HG03558 (cell line): ENCODE results near the gene ABCB9.

Experiments used
- ATAC-seq: cut with Tn5 transposase; IDR thresholded peaks from one replicate; pipeline ENCODE4 v1.9.1; 2021; ENCODE audit warnings: moderate number of reproducible peaks; ENCODE audit not compliant: unreplicated experiment; ENCODE audit errors: extremely low read depth

Gene ABCB9

DNA sequence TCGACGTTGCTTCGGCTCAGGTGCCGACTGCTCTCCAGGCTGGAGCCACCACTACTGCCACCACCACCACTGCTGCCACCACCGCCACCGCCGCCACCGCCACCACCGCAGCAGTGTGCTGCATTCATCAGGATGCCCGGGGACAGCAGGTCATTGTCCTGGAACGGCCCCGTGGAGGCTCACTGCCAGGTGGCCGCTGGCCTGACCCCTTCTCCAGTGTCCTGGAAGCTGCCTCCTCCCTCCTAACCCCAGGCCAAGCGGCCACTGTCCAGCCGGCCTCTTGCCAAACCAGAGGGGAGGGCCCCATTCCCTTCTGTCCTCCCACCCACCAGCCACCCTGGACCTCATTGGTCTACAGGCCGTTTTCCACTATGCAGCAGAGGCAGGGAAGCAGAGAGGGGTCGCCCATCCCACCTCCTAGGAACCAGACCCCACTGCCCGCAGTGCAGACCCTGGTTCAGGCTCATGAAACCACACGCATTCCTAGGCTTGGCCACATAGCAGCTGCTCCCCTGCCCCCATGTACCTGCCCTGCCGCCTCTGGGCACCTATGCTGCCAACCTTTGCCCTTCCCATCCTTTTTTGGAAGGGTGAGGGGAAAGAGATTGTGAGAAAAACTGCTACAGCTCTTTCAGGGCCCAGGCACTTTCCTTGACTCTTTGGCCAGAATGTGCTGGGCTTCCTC is 29.4 kb upstream of the ABCB9 start:
- ATAC-seq, result no peak

DNA sequence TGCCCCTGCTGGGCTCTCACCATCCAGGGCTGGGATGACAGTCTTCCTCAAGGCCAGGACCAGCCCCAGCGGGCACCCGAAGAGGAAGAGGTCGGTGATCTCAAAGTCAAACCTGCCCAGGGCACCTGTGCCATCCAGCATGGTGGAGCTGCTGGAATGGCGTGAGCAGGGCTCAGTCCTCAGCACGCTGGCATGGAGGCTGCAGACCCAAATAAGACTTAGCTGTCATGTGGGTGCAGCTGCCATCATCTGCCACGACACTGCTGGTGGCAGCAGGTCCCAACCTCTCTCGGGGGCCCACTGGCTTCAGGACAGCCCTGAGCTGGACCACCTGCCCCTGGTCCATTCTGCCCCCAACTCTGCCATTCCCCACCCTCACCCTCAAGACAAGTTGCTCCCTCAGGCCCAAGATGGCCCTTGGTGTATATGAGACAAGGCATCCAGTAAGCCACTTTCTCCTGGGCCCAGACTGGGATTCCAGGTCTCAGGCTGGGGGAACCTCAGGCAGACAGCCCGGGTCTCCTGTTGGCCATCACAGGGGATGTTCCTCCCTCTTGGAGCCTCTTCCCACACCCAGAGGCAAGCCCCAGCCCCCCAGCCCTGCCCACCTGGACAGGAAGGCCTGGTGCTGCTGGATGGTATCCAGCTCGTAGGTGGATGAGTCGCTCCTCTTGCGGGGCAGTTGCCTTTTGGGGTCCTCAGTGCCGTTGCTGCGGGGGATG is 28.7 kb upstream of the ABCB9 start:
- no peak for ATAC-seq

DNA sequence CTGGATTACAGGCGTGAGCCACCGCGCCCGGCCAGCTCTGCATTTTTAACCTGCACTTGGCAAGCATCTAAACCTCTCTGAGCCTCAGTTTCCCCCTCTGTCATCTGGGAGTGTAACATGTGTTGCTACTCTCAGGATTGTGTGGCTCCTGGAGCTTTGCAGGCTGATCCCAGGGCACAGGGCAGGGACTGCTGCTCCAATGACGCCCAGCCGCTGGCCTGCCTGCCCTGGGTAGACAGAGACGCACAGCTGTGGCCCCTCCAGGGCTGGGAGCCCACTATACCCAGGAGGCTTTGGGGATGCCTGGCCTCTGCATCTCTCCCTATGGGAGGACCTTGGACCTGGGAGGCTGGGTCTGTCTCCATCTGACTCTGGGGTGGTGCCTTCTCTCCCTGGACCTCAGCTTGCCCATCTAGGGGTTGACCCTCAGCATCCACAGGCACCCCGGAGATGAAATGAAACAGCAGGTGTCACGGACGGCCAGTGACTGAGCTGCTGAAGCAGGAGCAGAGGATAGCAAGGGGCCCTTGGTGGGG is 27.9 kb upstream of the ABCB9 start:
- ATAC-seq, result no peak

DNA sequence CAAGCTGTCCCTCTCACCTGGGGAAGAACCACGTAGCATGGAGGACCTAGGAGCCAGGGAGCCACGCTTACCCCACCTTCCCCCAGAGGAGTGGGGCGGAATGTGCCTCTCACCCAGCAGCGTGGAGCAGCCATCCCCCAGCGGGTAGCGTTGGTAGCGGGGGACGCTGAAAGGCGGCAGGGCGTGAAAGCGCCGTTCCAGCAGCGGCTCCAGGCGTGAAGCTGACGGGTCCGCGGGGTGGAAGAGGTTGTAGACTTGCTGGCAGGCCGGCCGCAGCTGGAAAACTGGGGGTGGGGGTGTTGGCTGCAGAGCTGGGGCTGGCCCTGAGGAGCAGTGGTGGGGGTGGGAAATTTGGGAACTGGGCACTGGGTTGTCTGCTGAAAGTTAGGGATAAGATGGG is 26.1 kb upstream of the ABCB9 start:
- no peak for ATAC-seq

- ATAC-seq, result no peak
Observed at GRCh38 chr12:122991623-122992275, 25.5 kb upstream of the ABCB9 start.

- ATAC-seq, result no peak
Observed at GRCh38 chr12:122990961-122991622, 24.8 kb upstream of the ABCB9 start.

- no peak for ATAC-seq
Observed at GRCh38 chr12:122990561-122990960, 24.3 kb upstream of the ABCB9 start.

GRCh38 chr12:122989874-122990419 is 23.7 kb upstream of the ABCB9 start:
- no peak for ATAC-seq

GRCh38 chr12:122989225-122989839 is 23.1 kb upstream of the ABCB9 start:
- ATAC-seq, result no peak

GRCh38 chr12:122988612-122989212 is 22.4 kb upstream of the ABCB9 start:
- no peak for ATAC-seq

- no peak for ATAC-seq
Observed at GRCh38 chr12:122988036-122988435, 21.8 kb upstream of the ABCB9 start.

- ATAC-seq, result no peak
Observed at GRCh38 chr12:122987086-122987951, 21.1 kb upstream of the ABCB9 start.

DNA sequence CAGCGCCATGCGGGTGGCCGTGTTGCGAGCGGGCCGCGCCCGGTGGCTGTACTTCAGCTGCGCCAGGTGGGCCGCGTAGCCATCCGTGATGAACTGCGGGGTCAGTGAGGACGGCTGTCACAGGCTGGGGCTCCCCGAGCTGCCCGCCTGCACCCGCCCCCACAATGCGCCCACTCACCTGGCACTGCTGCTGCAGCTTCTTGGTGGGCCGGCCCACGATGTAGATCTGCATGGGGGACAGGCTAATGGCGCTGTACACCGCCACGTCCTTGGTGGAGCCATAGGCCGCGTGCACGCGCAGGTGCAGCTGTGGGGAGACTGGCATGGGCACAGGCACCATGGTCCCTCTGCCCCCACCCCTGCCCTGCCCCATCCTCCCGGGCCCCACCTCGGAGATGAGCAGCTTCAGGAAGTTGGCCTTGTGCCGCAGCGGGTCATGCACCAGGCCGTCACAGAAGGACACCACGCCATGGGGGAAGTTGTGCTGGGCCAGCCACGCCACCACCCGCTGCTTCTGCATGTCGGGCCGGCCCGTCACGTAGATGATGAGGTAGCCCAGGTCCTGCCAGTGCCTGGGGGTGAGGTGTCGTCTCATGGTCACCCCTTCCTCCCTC is 20.1 kb upstream of the ABCB9 start:
- ATAC-seq, result no peak

DNA sequence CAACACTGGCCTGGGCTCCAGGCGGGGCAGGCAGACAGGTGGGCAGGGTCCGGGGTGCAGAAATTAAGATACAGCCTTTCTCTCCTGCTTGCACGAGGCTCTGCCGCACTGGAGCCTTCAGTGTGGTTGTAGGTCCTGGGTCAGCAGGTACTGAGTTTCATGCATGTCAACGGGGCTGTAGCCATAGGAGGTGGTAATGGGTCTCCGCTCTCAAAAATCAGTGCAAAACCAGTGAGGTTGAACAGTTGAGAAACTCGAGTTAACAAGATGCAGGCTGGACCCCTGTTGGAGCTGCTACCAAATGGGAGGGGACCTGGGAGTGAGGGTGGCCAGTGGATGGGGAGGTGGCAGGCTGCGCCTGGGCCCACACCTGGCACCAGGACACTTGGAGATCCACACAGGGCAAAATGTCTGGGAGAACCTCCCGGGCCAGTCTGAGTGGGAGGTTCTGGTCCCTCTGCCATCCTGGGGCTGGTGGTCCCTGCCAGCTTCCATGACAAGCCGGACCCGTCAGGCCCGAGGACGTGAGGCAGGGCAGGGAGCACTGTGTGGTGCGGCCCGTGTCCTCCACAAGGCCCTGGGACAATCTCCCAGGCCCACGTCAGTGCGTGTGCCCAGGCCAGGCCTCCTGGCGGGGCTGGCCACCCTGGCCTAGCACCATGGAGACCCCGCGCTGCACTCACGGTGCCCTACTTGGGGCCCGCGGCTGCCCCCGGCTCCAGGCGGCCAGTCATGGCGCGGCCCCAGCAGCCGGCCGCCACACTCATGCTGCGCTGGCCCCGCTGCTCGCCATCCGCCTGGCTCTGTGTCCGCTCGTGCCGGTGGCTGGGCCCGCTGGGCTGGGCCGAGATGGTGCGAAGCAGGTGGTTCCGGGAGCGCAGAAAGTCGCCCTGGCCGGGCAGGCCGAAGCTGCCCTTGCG is 19.3 kb upstream of the ABCB9 start:
- no peak for ATAC-seq

GRCh38 chr12:122984612-122985337 is 18.5 kb upstream of the ABCB9 start:
- ATAC-seq, result no peak

GRCh38 chr12:122983789-122984515 is 17.7 kb upstream of the ABCB9 start:
- no peak for ATAC-seq
